Measurements from ENCODE around the gene TBL3.

GRCh38 chr16:1974157-1975070 is 2.6 kb downstream of the TBL3 start:
- TF ChIP-seq, protein P1, sequence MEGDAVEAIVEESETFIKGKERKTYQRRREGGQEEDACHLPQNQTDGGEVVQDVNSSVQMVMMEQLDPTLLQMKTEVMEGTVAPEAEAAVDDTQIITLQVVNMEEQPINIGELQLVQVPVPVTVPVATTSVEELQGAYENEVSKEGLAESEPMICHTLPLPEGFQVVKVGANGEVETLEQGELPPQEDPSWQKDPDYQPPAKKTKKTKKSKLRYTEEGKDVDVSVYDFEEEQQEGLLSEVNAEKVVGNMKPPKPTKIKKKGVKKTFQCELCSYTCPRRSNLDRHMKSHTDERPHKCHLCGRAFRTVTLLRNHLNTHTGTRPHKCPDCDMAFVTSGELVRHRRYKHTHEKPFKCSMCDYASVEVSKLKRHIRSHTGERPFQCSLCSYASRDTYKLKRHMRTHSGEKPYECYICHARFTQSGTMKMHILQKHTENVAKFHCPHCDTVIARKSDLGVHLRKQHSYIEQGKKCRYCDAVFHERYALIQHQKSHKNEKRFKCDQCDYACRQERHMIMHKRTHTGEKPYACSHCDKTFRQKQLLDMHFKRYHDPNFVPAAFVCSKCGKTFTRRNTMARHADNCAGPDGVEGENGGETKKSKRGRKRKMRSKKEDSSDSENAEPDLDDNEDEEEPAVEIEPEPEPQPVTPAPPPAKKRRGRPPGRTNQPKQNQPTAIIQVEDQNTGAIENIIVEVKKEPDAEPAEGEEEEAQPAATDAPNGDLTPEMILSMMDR (IDR thresholded peaks at IDR 0.05): no peak
- no peak for TF ChIP-seq POLR2A (IDR thresholded peaks at IDR 0.05)
